NCI-H2029 (cell line): ENCODE measurements around the gene TXNRD3.

ENCODE experiments used
- DNase-seq: peaks from one replicate; lab custom pipeline; 2025; lab: John Stamatoyannopoulos, UW

The TXNRD3 gene

GRCh38 chr3:126654571-126655383 is at the start of gene TXNRD3:
Gene TXNRD3, minus strand, starts transcription at chr3:126655124.
- DNase-seq = peak; percentile 80

DNA sequence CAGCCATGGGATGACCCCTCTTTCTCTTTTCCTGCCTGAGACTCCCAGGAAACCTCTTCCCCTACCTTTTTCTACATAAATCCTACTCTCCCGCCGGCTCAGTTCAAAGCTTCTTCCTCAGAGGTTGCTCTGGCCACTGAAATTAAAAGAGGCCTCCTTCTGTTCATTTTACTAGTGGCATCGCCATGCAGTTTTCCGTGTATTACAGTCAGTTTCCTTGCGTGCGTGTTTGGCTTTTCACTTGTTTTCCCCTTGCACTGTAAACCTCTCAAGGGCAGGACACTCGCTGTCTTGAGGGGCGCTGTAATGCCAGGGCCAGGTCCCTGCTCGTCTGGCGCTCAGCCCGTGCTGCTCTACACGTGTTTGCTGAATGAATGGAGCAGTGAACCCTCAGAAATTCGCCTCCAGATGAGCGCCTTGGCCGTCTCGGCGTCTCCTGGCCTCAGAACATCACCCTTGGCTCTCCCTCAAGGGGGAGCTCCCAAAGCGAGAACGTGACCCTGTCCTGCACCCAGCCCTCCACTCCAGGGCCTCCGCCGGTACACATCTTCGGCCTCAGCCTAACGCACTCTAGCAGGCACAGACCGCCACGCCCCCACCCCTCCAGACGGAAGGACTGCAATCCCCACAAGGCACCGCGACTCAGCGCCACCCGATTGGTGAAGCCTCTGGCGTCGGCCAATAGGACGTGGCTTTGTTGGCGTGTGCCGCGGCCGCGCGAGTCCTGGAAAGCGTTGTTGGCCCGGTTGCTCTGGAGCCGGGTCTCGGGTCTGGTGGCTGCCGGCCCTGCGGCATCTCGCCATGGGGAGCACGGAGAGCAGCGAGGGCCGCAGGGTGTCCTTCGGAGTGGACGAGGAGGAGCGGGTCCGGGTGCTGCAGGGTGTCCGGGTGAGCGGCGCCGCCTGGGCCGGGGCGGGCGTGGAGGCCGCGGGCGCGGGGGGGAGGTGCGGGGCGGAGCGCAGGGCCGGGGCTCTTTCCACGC is 48.9 kb upstream of the TXNRD3 start, which contains the start of gene CHCHD6:
CHCHD6 (plus strand) TSS at position 729 of the 982 bp plus-strand sequence; CDS start at position 802, 73 bp downstream.
- peak; percentile 90 for DNase-seq

DNA sequence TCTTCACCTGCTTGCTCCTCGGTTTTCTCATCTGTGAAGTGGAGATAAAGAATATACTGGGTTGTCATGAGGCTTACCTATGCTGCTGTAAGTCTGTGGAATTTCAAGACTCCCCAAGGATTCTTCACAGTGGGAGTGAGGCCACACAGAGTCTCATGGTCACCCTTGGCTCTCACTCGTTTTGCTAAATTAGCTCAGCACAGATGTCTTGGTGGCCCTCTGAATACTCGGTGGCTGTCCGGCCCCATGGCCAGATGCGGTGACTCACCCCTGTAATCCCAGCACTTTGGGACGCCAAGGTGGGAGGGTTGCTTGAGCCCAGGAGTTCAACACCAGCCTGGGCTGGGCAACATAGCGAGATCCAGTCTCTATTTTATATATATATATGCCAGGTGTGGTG is 44.1 kb upstream of the TXNRD3 start:
- no peak for DNase-seq

- peak; percentile 41 for DNase-seq
These were observed 41.9 kb upstream of the TXNRD3 start for GRCh38 chr3:126696701-126697267.

GRCh38 chr3:126693921-126694320 is 39.0 kb upstream of the TXNRD3 start:
- DNase-seq = no peak

DNA sequence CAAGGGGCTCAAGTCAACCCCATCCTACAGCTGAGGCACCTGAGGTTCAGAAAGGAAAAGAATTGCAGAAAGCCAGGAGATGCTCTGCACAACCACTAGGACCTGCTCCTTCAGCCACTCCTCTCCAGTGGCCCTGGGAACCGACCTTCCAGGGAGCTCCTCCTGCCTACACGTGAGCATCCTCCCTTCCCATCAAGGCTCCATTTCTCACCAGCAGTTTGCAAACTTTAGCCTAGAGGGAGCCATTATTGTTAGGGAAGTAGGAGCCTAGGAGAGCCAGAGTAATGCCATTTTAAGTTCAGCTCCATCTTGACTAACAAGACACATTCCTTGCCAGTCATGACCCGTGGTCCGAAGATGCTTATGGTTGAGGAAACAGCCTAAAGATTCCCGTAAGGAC is 37.9 kb upstream of the TXNRD3 start:
- no peak for DNase-seq

GRCh38 chr3:126691765-126692164 is 36.8 kb upstream of the TXNRD3 start:
- DNase-seq = no peak

GRCh38 chr3:126685493-126685892 is 30.6 kb upstream of the TXNRD3 start:
- DNase-seq = no peak

DNA sequence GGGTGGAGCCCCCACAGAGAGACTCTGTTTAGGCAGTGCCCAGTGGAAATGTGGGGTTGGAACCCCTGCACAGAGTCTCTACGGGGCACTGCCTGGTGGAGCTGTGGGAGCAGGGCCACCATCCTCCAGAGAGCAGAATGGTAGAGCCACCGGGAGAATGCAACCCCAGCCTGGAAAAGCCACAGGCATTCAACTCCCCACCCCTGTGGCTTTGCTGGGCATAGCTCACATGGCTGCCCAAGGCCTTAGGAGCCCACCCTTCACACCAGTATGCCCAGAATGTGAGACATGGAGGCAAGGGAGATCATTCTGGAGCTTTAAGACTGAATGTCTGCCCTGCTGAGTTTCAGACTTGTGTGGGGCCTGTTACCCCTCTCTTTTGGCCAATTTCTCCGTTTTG is 30.1 kb upstream of the TXNRD3 start:
- DNase-seq = no peak

GRCh38 chr3:126684218-126684751 is 29.4 kb upstream of the TXNRD3 start:
- DNase-seq = peak; percentile 15

DNA sequence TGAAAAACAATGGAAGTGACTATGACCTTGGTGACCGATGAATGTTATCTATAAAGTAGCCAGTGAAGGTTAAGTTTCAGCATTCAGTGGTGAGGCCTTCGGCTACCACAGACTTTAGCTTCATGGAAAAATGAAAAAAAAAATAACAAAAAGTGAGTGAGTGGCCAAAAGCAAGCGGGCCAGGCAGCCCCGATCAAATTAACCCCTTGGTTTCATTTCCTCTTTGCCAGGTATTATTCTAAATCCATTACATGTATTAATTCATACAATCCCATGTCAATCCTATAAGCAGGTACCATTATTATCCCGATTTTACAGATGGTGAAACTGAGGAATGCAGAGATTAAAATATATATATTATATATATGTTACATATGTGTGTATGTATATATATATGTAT is 28.1 kb upstream of the TXNRD3 start:
- DNase-seq = no peak

DNA sequence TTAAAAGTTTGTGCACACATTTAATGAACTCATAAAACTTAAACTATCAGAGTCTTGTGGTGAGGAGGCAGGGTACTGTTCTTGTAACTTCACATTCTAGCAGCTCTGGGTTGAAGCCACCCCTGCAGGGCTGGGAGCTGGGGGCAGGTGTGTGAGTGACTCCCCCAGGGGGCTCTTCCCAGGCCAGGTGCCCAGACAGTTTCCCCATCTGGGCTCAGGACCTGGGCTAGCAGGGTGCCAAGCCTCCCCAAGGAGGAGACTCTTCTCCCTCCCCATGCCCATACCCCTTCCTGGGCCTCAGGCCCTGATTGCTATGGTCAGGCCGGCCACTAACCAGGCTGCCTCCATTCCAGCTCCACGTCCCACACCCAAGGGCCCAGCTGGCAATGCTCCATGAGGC is 27.1 kb upstream of the TXNRD3 start:
- no peak for DNase-seq

GRCh38 chr3:126680667-126681055 is 25.7 kb upstream of the TXNRD3 start:
- no peak for DNase-seq

DNA sequence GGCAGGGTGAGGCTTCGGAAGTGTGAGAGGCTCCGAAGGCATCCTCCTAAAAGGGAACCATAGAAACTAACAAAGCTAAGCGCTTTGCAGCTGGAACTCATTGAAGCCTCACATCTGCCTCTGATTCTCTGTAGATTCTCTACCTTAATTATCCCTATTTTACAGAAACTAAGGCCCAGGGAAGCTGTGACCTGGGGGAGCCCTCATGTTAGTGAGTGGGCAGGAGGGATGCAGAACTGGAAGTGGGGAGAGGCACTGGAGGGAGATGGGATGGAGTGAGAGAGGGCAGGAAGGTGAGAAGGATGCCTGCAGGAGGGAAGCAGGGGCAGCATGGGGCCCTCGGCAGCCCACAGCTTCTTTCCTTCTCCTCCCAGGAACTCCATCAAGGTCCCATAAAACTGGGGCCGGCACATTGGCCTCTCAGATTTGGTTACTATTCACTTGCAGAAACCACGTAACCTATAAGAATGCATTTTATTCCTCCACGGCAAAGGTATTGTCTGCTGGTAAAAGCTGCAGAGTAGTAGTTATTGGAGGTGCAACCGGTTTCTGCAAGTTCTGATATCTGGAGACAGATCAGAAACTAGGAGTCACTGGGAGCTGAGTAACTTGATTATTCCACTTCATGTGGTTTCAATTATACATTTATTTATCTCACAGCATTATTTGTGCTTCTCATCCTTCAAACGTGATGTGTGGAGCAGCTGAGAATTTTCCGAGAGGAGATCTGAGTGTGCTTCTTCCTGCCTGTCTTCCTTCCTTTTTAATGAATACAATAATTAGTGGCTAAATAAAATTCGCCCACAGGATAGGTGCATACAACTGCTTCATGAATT is 25.1 kb upstream of the TXNRD3 start:
- no peak for DNase-seq

DNA sequence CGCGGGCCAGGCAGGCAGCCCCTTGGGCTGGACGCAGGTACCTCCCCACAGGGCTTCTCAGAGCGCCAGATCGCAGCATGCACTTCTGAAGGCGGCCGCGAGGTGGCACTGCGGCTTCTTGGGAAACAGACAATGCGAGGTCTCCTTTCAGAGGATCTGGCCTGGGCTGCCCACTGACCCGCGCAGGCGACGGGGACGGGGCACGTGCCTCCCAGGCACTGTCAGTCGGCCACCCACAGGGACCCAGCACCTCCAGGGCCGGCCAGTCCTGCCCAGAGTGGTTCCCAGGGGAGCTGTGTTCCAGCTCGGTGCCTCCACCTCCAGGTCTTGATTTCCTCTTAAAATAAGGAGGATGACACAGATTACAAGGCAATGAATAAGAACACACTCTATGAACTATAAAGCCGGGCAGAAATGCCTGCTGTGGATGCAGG is 24.4 kb upstream of the TXNRD3 start:
- DNase-seq = peak; percentile 27

- no peak for DNase-seq
These were observed 23.9 kb upstream of the TXNRD3 start for GRCh38 chr3:126678693-126679317.

DNA sequence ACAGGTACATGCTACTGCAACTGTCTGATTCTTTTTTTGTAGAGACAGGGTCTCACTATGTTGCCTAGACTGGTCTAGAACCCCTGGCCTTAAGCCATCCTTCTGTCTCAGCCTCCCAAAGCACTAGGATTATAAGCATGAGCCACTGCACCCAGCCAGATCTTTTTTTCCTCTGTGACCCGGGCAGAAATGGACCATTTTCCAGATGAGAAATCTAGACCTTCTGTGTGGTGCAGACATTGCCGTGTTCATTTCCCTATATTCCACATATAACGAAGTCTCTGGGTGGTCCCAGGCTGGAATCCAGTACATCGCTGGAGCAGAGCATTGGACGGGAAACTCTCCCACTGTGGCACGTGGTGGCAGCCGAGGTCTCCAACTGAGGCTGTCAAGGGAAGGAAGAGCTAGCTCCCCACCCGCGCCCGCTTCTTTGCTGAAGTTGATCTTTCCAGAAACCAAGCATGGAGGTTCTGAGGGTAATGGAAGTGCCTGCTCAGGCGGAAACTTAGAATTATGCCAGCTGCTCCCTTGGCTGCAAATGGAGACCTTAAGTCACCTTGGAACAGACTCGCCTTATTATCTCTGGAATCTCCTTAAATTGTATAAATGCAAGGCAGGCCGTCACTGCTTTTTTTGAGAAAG is 23.1 kb upstream of the TXNRD3 start:
- DNase-seq = no peak

DNA sequence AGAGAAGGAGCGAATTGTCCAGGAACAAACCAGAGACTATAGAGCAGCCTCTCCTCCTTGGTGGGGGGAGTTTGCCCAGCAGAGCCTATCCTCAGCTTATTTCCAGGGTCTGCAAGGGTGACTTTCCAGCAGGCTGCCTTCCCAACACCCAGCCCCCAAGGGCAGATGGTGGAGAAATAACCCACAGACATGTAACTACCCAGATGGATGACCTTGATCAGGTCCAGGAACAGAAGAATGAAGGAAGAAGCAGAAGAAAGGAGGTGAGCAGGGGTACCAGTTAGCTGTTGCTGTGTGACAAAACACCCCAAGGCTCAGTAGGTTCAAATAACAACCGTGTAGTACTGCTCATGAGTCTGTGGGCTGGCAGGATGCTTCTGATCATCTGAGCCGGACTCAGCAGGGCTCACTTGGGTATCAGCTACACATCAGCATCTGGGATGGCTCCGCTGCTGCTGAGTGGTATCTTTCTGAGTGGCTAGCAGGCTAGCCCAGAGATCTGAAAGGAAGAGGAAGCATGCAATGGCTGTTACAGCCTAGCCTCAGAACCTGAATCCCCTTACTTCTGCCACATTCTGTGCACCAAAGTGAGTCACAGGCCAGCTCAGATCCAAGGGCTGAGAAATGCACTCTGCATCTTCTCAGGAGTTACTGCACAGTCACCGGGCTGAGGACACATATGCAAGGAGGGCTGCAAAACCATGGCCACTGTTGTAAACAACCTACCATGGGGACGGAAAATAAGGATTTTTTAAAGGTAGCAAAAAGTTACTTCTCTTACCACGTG is 22.2 kb upstream of the TXNRD3 start:
- no peak for DNase-seq

- DNase-seq = peak; percentile 3
These were observed 17.8 kb upstream of the TXNRD3 start for GRCh38 chr3:126672741-126673140.
